Lower leg skin (tissue), 3 donors: ENCODE results near the gene CDH20.

Experiments
- POLR2A ChIP-seq, 2 donors: fragments of 450-650 bp; IDR thresholded peaks; one replicate each; pipeline ENCODE4 v1.6.1; 2016 to 2017; ENCODE audit warnings: antibody characterized with exemption in 2 of 2, mild to moderate bottlenecking in 1 of 2, moderate library complexity in 1 of 2
- TF ChIP-seq, protein P1 (sequence below), 3 donors: fragments of 450-650 bp; IDR thresholded peaks; one replicate each; pipeline ENCODE4 v1.5.1; 2016; ENCODE audit warnings: antibody characterized with exemption in 3 of 3, mild to moderate bottlenecking in 3 of 3, moderate library complexity in 2 of 3

DNA sequence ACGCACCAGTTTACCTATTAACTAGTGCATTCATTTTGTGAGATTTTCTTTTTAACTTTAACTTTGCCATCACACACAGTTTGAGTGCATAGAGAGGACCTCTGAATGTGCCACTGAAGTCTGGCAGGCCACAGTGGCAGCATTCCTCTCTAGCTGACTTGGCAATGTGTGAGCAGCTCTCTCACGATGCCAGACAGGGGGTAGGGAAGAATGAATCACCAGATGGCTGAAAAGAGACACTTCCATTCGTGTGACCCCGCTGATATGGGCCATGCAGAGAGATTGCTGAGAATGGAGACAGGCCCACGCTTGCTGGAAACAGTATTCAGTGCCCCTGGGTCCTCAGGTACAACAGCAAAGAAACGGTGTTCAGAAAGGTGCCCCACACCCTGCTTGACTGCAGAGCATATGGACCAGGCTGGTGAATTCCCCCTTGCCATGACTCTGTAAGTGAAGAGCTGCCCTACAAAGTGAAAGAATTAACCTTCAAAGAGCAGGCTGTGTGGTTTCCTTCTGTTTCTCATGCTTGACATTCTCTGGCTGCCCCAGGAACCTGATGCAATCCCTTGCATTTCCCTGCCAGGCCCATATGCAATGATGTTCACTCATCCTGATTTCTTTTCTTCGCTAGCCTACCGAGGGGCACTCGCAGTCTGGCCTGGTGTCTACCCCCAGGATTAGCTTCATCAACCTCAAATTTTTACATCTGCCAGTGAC lies 236.1 kb downstream of the CDH20 start:
- no peak for TF ChIP-seq POLR2A (IDR thresholded peaks at IDR 0.05)
- TF ChIP-seq, protein P1, sequence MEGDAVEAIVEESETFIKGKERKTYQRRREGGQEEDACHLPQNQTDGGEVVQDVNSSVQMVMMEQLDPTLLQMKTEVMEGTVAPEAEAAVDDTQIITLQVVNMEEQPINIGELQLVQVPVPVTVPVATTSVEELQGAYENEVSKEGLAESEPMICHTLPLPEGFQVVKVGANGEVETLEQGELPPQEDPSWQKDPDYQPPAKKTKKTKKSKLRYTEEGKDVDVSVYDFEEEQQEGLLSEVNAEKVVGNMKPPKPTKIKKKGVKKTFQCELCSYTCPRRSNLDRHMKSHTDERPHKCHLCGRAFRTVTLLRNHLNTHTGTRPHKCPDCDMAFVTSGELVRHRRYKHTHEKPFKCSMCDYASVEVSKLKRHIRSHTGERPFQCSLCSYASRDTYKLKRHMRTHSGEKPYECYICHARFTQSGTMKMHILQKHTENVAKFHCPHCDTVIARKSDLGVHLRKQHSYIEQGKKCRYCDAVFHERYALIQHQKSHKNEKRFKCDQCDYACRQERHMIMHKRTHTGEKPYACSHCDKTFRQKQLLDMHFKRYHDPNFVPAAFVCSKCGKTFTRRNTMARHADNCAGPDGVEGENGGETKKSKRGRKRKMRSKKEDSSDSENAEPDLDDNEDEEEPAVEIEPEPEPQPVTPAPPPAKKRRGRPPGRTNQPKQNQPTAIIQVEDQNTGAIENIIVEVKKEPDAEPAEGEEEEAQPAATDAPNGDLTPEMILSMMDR (IDR thresholded peaks at IDR 0.05) = no peak
